ENCODE results near the gene WDR64. TPM values are rescaled to one million over a fixed set of nuclear protein-coding genes. Genes with fewer than 3 reads are reported as not detected.

The WDR64 gene
- total RNA-seq, 1 donor from 2014 or later = not detected

- intact Hi-C loops (cut with micrococcal nuclease) = no loop called here
These were observed 14.5 kb upstream of the WDR64 start for GRCh38 chr1:241637604-241638003.

GRCh38 chr1:241638099-241638682 is 13.9 kb upstream of the WDR64 start:
- intact Hi-C loops (cut with micrococcal nuclease) = no loop called here
- Histone ChIP-seq H3K36me3 (peaks cover 6% of the 10 kb centered on the region), H3K4me1 (peaks cover 26% of the 10 kb centered on the region), H3K4me3 (no peak overlapping the region), H3K27ac (replicated peaks) (no peak overlapping the region), H3K9me3 (replicated peaks) (peaks cover 18% of the 10 kb centered on the region), H3K27me3 (ENCODE audit: low read depth) (no peaks in the 10 kb centered on the region)
- TF ChIP-seq CTCF (IDR thresholded peaks at IDR 0.05; ENCODE audit: borderline replicate concordance) = no peak
- DNase-seq = no peak

More at GRCh38 chr1:241637604-241638003, 14.5 kb upstream of the WDR64 start:
- Histone ChIP-seq H3K36me3 (peaks cover 6% of the 10 kb centered on the region), H3K27me3 (ENCODE audit: low read depth) (no peaks in the 10 kb centered on the region), H3K9me3 (replicated peaks) (peaks cover 12% of the 10 kb centered on the region), H3K27ac (replicated peaks) (no peak overlapping the region), H3K4me3 (no peak overlapping the region), H3K4me1 (peaks cover 26% of the 10 kb centered on the region)
- no peak for TF ChIP-seq CTCF (IDR thresholded peaks at IDR 0.05; ENCODE audit: borderline replicate concordance)
- DNase-seq = no peak

- H3K27ac ChIP-seq (replicated peaks) = peak overlapping the region; percentile 77
- H3K4me3 ChIP-seq = peak overlapping the region; percentile 75
- no peak for DNase-seq
- peaks cover 21% of the 10 kb centered on the region for H3K9me3 ChIP-seq (replicated peaks)
- H3K27me3 ChIP-seq (ENCODE audit: low read depth) = no peaks in the 10 kb centered on the region
- H3K36me3 ChIP-seq = peaks cover 6% of the 10 kb centered on the region
- H3K4me1 ChIP-seq = peaks cover 26% of the 10 kb centered on the region
- no peak for TF ChIP-seq CTCF (IDR thresholded peaks at IDR 0.05; ENCODE audit: borderline replicate concordance)
- intact Hi-C loops (cut with micrococcal nuclease) = no loop called here
These were observed 13.0 kb upstream of the WDR64 start for GRCh38 chr1:241638909-241639622.

GRCh38 chr1:241639623-241640148 is 12.4 kb upstream of the WDR64 start:
- peaks cover 21% of the 10 kb centered on the region for H3K9me3 ChIP-seq (replicated peaks)
- no peaks in the 10 kb centered on the region for H3K27me3 ChIP-seq (ENCODE audit: low read depth)
- no peak for TF ChIP-seq CTCF (IDR thresholded peaks at IDR 0.05; ENCODE audit: borderline replicate concordance)
- intact Hi-C loops (cut with micrococcal nuclease) = no loop called here
- H3K4me1 ChIP-seq = peaks cover 26% of the 10 kb centered on the region
- peak overlapping the region; percentile 75 for H3K4me3 ChIP-seq
- peak overlapping the region; percentile 77 for H3K27ac ChIP-seq (replicated peaks)
- peaks cover 5% of the 10 kb centered on the region for H3K36me3 ChIP-seq
- peak; percentile 25 for DNase-seq

GRCh38 chr1:241640149-241640866 is 11.8 kb upstream of the WDR64 start, which contains the start of the genes CHML and OPN3:
Gene CHML, minus strand, starts transcription at chr1:241640369. Its CDS starts 4,603 bp downstream, at chr1:241635766.
Gene OPN3, minus strand, starts transcription at chr1:241640369. Its CDS starts 115 bp downstream, at chr1:241640254.
- no peaks in the 10 kb centered on the region for H3K36me3 ChIP-seq
- intact Hi-C loops (cut with micrococcal nuclease) = no loop called here
- peak within 1 kb of the TSS; percentile 77 for H3K27ac ChIP-seq (replicated peaks)
- H3K9me3 ChIP-seq (replicated peaks) = peaks cover 21% of the 10 kb centered on the region
- H3K4me3 ChIP-seq = peak within 1 kb of the TSS; percentile 75
- TF ChIP-seq CTCF (IDR thresholded peaks at IDR 0.05; ENCODE audit: borderline replicate concordance) = no peak
- DNase-seq = peak; percentile 95
- peaks cover 26% of the 10 kb centered on the region for H3K4me1 ChIP-seq
- no peaks in the 10 kb centered on the region for H3K27me3 ChIP-seq (ENCODE audit: low read depth)
